Suppressor macrophage (primary cell): ENCODE results near the gene MKNK1.

ENCODE experiments used
- DNase-seq, 4 experiments: peaks; one replicate each; pipeline ENCODE4 v3.0.0-alpha.2; 2020 to 2022

MKNK1 gene

GRCh38 chr1:46538147-46538546, 65.9 kb downstream of the MKNK1 start:
- no peak for DNase-seq

- DNase-seq, result no peak
Observed at GRCh38 chr1:46537651-46538050, 66.4 kb downstream of the MKNK1 start.

GRCh38 chr1:46536527-46536926, 67.5 kb downstream of the MKNK1 start:
- DNase-seq, result no peak

DNA sequence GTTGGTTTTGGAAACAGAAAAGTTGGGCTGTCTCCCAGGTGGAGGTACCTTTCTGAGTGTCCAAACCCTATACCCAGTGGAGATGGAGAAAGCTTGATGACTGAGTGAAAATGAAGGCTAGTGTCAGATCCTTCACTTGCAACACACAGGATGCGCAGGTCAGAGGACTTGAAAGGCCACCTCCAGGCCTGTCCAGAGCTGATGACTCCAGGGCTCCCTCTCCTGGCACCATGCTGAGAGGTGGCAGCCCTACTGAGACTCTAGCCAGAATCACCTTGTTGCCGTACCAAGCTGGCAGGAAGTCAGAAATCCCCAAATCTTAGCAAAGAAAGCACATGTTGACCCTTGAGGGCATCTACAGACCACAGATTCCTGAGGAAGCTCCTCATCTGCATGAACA, 69.0 kb downstream of the MKNK1 start:
- peak; percentile 43 to 68 (median 59) for DNase-seq

DNA sequence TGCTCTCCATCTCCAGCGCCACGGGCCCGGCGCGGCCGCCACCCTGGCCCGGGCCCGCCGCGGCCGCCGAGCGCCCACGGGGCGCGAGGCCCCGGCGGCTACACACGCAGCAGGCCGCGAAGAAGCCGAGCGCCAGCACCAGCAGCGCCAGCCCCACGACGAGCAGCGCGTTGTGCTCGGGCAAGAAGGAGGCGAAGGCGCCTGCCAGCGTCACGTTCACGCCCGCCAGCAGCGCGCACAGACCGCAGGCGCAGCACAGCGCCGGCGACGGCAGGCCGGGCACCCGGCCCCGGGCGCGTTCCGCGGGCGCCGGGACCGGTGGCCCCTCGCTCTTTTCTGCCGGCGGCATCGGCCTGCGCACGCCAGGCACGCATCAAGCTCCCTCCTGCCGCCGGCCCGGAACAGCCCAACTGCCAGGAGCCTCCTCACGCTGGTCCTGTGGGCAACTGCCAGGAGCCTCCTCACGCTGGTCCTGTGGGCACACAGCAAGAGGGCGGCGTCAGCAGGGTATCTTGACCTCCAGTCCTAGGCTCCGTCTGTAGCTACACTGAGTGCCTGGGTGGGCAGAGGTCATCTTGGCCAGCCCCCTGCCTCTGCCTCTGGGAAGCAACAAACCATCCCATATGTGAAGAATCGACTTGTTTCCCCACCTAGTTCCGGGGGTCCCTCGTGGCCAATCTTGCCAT, 70.7 kb downstream of the MKNK1 start:
- DNase-seq, result peak; percentile 23 to 66 (median 44)

GRCh38 chr1:46532498-46533178, 71.4 kb downstream of the MKNK1 start:
- DNase-seq, result peak; percentile 59 to 87 (median 74)

- no peak for DNase-seq
Observed at GRCh38 chr1:46532095-46532494, 72.0 kb downstream of the MKNK1 start.

GRCh38 chr1:46530791-46531409, 73.2 kb downstream of the MKNK1 start:
- DNase-seq, result no peak

DNA sequence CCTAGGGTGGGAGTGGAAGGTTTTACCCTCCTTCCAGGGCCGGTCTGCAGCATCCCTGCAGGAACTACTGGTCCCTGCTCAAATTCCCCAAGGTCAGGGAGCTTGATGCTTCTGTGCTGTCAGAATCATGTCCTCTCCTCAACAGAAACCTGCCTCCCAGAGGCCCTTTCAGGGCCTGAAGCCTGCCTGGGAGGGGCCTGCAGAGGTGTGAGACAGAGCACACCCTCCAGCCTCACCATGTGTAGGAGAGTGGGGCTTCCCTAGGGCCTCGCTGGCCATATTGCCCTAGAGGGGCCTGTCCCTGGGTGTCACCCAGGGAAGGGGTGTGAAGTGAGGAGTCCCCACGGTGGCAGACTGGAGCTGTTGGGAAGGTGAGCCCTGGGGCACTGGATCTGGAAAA, 73.8 kb downstream of the MKNK1 start:
- DNase-seq, result no peak

DNA sequence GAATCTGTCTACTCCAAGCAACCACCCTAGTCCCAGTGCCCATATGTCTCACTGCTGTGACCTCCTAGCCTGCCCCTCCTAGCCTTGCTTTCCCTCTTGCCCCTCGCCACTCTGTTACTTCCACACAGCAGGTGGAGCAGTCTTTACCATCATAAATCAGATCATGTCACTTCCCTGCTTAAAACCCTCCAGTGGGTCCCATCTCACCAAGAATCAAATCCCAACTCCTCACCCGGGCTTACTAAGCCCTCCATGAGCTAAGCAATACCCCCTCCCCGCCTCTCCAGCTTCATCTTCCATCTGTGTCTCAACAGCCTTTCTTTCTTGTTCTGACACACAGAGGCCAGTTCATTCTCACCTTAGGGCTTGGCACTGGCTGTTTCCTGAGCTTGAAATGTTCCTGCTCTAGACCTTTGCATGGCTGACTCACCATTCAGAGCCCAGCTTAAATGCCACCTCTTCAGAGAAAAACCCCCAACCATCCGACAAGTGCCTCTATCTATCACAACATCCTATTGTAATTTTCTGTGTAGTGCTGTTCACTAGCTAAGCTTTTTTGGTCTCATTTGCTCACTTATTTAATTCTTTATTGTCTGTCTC, 74.9 kb downstream of the MKNK1 start:
- no peak for DNase-seq

DNA sequence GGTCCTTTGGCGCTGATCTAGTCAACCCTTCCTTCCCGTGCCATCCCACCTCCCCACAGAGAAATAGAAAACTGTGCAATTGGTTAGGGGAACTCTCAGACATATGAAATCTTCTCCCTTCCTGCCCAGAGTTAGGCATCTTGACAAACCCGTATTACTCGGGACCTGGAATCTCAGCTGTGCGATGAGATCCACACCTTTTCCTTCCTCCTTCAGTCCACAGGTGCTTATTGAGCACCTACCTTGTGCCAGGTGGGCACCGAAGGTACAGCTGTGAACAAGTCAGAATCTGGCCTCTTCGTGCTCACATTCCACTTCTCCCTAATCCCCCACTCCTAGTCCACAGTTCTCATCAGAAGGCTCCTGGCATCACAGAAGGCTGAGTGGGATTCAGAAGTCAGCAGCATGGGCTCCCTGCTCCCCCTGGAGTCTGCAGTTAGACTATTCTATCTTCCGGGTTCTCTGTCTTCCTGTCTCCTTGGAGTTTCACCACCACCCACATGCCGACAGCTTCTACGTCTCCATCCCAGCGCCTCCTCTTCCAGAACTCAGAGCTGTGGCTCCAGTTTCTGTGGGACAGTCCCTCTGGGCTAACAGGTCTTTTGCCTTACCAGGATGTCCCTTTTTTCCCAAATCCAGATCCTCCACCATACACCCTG, 75.6 kb downstream of the MKNK1 start:
- DNase-seq, result peak; percentile 28 to 36 (median 30)

GRCh38 chr1:46527474-46528296, 76.4 kb downstream of the MKNK1 start:
- peak; percentile 89 to 92 (median 91) for DNase-seq

- no peak for DNase-seq
Observed at GRCh38 chr1:46526691-46527291, 77.3 kb downstream of the MKNK1 start.

DNA sequence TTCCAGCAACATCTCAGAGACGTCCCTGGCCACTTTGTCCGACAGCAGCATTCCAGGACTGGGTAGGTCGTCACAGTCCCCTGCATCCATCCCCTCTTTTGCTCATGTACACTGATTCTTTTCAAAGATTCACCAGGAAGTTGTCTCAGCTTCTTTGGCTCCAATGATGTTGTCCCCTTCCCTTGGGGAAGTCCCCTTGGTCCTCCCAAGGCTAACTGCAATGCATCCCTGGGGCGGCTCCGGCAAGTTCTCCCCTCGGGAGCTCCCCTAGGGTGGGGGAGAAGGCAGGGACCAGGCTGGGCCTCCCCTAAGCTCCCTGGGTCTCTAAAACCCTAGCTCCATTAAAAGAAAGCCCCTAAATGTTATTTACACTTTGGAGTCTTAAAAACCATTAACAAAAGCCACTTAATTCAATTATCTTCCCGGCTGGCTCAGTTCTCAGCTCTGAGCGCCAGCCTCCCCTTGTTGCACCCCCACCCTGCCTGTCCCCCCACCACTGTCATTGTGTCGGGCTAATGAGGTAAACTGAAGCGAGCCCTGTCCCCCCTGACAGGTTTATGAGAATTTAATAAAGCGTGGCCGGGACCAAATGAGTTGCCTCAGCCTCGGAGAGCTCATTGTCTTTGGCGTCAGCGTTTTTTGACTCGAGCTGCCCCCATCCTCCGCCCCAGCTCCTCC, 77.9 kb downstream of the MKNK1 start:
- no peak for DNase-seq

DNA sequence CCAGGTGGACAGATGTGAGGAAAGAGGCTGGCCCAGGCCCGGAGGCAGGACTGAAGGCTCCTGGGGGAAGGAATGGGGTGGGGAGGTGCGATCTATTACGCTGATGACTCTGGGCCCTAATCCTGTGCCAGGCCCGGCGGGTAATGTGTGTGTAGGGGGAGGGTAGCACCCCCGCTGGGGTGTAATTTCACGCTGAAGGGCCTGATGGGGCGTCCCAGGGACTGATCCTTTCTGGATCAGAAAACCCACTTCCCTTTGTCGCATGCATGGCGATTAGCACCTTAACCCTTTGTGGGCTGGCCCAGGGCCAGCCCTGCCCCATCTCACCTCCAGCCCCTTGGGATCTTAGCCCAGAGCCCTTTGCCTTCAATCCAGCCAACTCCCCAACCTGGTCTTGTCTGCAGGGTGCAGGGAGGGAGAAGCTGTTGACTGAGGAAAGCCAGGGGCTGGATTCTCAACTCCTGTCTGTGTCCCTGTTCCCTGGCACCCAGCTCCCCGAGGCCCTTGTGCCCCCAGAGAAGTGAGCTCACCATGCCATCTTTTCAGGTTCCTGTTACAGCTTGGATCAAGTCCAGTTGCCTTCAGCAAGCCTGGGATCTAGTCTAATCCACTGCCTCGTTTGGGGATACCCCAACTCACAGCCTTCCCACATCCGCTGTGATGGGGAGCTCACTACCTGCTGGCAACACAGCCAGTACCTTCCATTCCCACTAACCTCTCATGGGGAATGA, 78.7 kb downstream of the MKNK1 start:
- DNase-seq, result no peak

DNA sequence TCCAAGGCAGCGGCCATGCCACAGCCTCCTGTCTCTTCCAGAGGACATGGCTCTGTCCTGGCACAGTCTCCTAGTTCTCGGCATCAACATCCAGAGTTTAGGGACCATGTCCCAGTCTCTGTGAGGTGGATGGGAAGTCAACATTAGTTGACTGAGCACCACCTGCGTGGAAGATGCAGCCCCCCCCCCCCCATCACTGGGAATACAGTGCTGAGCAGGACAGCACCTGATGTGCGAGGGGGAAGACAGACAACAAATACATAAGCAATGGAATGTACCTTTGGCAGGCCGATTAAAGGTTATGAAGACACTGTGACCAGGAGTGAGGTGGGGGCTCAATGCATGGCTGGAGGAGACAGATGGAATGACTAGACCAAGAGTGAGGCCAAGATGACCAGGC, 79.2 kb downstream of the MKNK1 start:
- no peak for DNase-seq

GRCh38 chr1:46523496-46524353, 80.3 kb downstream of the MKNK1 start:
- DNase-seq, result no peak

- no peak for DNase-seq
Observed at GRCh38 chr1:46522969-46523320, 81.1 kb downstream of the MKNK1 start.
